K562 (cell line): ENCODE data around the gene BEST3. TPM values are rescaled to one million over a fixed set of nuclear protein-coding genes. Genes with fewer than 3 reads are reported as not detected.
A peak's percentile ranks its signal among the peaks of the same experiment; 100 is the strongest.

Experiments used
- BMI1 ChIP-seq: fragments of 150-350 bp; IDR thresholded peaks from 2 replicates; pipeline ENCODE4 v1.6.1; 2014; ENCODE audit warnings: low read length
- HCFC1 ChIP-seq: IDR thresholded peaks from 2 replicates; pipeline ENCODE4 v1.6.1; 2012; ENCODE audit warnings: low read depth, low read length, improper control_type of control experiment
- HSF4 ChIP-seq: fragments of 250-450 bp; sonication (Bioruptor Pico); IDR thresholded peaks from 2 replicates; pipeline ENCODE4 v2.1.2; 2022; ENCODE audit warnings: mild to moderate bottlenecking, moderate library complexity, borderline replicate concordance
- KAT2B ChIP-seq: IDR thresholded peaks from one replicate; pipeline ENCODE4 v1.6.1; 2012; ENCODE audit warnings: low read depth, mild to moderate bottlenecking, control low read depth, inconsistent platforms, low read length, moderate library complexity
- KDM2B ChIP-seq: fragments of 250-450 bp; sonication (Bioruptor Pico); IDR thresholded peaks from 2 replicates; pipeline ENCODE4 v1.8.0; 2021; ENCODE audit warnings: mild to moderate bottlenecking, moderate library complexity
- KLF13 ChIP-seq: fragments of 450-650 bp; IDR thresholded peaks from 2 replicates; pipeline ENCODE4 v1.6.1; 2016; ENCODE audit warnings: missing genetic modification characterization, low read depth, mild to moderate bottlenecking, missing compliant biosample characterization, moderate library complexity, borderline replicate concordance
- MGA ChIP-seq: fragments of 450-650 bp; IDR thresholded peaks from 2 replicates; pipeline ENCODE4 v1.6.1; 2016; ENCODE audit warnings: mild to moderate bottlenecking, moderate library complexity
- PRDM10 ChIP-seq: fragments of 450-650 bp; IDR thresholded peaks from 2 replicates; pipeline ENCODE4 v1.6.1; 2018; ENCODE audit not compliant: partially characterized antibody
- RHOXF2B ChIP-seq: fragments of 250-450 bp; sonication (Bioruptor Pico); conservative IDR thresholded peaks from 2 replicates; pipeline ENCODE4 v1.5.1; 2021
- SAP30 ChIP-seq: fragments of 200-600 bp; sonication (generic); IDR thresholded peaks from 2 replicates; pipeline ENCODE4 v1.6.1; 2012; ENCODE audit warnings: borderline replicate concordance, low read depth, mild to moderate bottlenecking, moderate library complexity, low read length, control low read depth, inconsistent platforms; ENCODE audit not compliant: insufficient read depth, poor library complexity, severe bottlenecking
- TAF7 ChIP-seq: fragments of 450-650 bp; IDR thresholded peaks from 2 replicates; pipeline ENCODE4 v1.6.1; 2016; ENCODE audit warnings: missing genetic modification characterization, missing compliant biosample characterization
- ZFP36 ChIP-seq: fragments of 150-350 bp; IDR thresholded peaks from 2 replicates; pipeline ENCODE4 v1.6.1; 2018; ENCODE audit warnings: low read length, low read depth; ENCODE audit not compliant: partially characterized antibody
- ZNF347 ChIP-seq: fragments of 450-650 bp; formaldehyde crosslinking; IDR thresholded peaks from 2 replicates; pipeline ENCODE4 v1.4.0; 2020; ENCODE audit warnings: low read depth, mild to moderate bottlenecking, moderate library complexity
- ZNF589 ChIP-seq: fragments of 200-800 bp; sonication (Bioruptor generic); IDR thresholded peaks from 2 replicates; pipeline ENCODE4 v1.6.1; 2016; ENCODE audit warnings: low read depth, missing genetic modification characterization, missing compliant biosample characterization
- polyA plus RNA-seq, 8 experiments: library from polyadenylated mRNA; depleted of rRNA in 4 of 8; stranded (reverse) in 5 of 8; unstranded in 3 of 8; fragments of >200 nt; fragmentation: Nextera tagmentation in 2 of 8; fragmentation: Illumina TruSeq in 1 of 8; extraction: Ambion mirVana in 2 of 8; extraction: Trizol in 1 of 8; gene quantifications; 2 replicates each; pipeline versions ENCODE4 v1.2.1 to v1.2.3, GENCODE V29; 2011 to 2014; ENCODE audit warnings: inconsistent platforms in 1 of 8, missing spikeins in 1 of 8
- total RNA-seq, 7 experiments: library from RNA; depleted of rRNA in 6 of 7; stranded (reverse); fragments of >200 nt in 6 of 7; fragmentation: Illumina TruSeq in 2 of 7; extraction: Trizol in 2 of 7; gene quantifications; 2 replicates each; pipeline versions ENCODE4 v1.2.1 to v1.2.3, GENCODE V29; 2011 to 2021; ENCODE audit warnings: low replicate concordance in 1 of 7

Gene BEST3
- total and polyA plus RNA-seq, 9 of the 15 experiments (the other 6 are each of a cell fraction or from before 2014, with no cell fraction given), result 0.15 TPM; not detected in 8

DNA sequence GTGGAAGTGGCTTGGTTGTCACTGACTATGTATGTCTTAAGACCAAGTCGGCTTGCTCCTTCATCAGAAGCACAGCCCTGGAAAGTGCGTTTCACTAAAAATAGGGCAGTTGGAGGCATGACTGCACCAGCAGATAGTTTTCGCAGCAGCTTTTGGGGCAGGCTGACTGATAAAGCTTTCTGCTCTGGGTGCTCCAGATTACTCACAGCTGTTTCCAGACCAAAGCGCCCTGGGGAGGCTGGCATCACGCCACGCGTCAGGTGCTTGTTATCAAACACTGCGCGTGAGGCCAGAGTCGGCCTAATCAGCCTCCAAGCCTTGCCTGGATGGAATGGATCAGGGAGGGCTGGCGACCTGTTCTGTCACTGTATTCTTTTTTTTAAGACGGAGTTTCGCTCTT lies 75.1 kb downstream of the BEST3 start (continued):
- no peak for TF ChIP-seq TAF7 (tag)
- TF ChIP-seq HSF4 (CRISPR knock-in tag), result no peak
- peak; percentile 99 for TF ChIP-seq ZNF589 (CRISPR knock-in tag)
- no peak for TF ChIP-seq RHOXF2B (CRISPR knock-in tag)
- no peak for TF ChIP-seq PRDM10
- TF ChIP-seq KLF13 (tag), result no peak
- TF ChIP-seq ZNF347 (CRISPR knock-in tag), result no peak
- TF ChIP-seq KDM2B (CRISPR knock-in tag), result peak; percentile 76; the same call in 1 of the 2 replicates
- no peak for TF ChIP-seq BMI1
- no peak for TF ChIP-seq SAP30
- TF ChIP-seq MGA, result no peak
- TF ChIP-seq HCFC1, result no peak
- TF ChIP-seq ZFP36, result no peak
- TF ChIP-seq KAT2B, result no peak
